Measurements from ENCODE around the gene TMEM250. TPM values are rescaled to one million over a fixed set of nuclear protein-coding genes. Genes with fewer than 3 reads are reported as not detected.

Gene TMEM250
- total and polyA plus RNA-seq, 2 donors from 2014 or later, result 22.2 to 33.1 TPM

DNA sequence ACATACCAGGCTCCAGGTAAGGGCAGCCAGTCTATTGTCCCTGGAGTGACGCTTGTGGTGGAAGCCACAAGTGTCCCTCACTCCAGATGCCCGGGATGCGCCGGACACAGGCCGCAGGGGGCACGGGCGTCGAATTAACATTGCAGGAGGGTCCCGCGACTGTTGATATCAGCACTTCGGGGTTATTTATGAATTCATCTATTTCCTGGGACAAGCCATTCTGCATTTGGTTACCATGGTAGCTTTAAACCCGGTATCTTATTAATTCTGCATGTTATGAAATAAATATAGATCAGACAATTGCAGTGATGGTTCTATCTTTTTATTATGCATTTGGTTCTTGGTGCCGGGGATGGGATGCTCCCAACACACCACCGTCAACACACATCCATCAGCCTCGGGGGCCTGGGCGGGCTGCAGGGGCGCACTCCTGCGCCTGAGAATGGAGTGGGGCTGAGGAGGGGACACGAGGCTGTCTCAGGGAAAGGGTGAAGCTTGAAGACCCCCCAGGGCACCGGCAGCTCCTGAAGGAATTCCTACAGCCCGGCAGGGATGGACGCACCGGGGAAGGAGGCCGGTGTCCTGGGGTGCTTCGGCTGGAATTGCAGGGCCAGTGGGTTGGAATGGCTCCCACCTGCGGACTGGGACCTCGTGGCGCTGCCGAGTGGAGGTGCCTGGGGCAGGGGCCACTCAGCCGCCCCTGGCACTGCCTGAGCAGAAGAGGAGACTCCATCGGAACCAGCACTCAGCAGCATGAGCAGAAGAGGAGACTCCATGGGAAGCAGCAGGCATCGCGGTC lies 17.7 kb upstream of the TMEM250 start:
- H3K27me3 ChIP-seq (ENCODE audit: control insufficient read depth, insufficient read depth, low read length), result peaks cover 8% of the 10 kb centered on the region
- no peaks in the 10 kb centered on the region for H3K9me3 ChIP-seq (ENCODE audit: control insufficient read depth in 2 of 3, insufficient read depth in 1 of 3, low read length in 3 of 3)
- H3K4me1 ChIP-seq (ENCODE audit: control insufficient read depth in 2 of 3, insufficient read depth in 2 of 3, low read depth in 1 of 3, low read length in 3 of 3), result peaks cover 0 to 4% (median 0%) of the 10 kb centered on the region in 3 donors
- no peak overlapping the region for H3K9ac ChIP-seq (ENCODE audit: low read length in 3 of 3)
- no peak overlapping the region for H3K27ac ChIP-seq (ENCODE audit: low read depth in 2 of 2, low read length in 2 of 2)
- no peak for FAIRE-seq
- no peak for DNase-seq
- H3K36me3 ChIP-seq (ENCODE audit: control insufficient read depth in 2 of 3, insufficient read depth in 3 of 3, low read length in 3 of 3), result no peaks in the 10 kb centered on the region
- TF ChIP-seq CTCF (IDR thresholded peaks at IDR 0.05; ENCODE audit: borderline replicate concordance, extremely low read depth, insufficient read depth), result no peak
- H3K4me3 ChIP-seq (ENCODE audit: low read length in 3 of 3), result no peak overlapping the region
- intact Hi-C loops (cut with DNase I), result no loop called here

DNA sequence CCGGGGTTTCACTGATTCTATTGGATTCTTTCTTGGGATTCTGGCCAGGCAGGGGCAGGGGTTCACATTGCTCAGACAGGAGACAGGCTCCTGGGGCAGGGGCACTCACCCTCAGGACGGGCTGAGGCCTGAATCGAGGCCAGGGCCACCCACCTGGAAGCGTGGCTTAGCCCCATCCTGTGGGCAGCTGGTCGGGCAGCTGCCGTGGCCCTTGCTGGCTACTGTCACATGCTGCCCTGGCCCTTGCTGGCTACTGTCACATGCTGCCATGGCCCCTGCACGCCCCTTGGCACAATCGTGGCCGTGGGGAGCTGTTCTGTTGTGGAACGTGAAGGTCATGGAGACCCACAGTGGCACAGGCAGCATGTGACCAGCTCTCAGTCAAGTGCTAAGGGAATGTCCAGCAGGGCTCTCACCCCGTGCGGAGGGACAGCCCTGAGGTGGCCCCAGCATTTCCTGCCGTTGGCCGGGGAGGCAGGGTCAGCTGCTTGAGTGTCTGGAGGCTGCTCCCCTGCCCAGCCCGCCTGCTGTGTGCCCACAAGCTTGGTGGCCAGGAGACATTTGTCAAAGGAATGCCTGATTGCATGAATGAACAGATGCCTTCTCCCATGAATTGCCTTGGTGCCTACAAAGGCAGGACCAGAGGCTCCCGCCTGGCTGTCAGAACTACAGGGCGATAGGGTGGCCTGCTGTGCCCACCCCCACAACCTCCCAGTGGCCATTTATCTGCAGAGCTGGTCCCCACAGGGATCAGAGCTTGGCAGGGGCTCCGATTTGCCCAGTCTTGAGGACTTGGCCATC lies 16.9 kb upstream of the TMEM250 start:
- intact Hi-C loops (cut with DNase I), result no loop called here
- DNase-seq (no peak), FAIRE-seq (no peak)
- peaks cover 0 to 4% (median 0%) of the 10 kb centered on the region in 3 donors for H3K4me1 ChIP-seq (ENCODE audit: control insufficient read depth in 2 of 3, insufficient read depth in 2 of 3, low read depth in 1 of 3, low read length in 3 of 3)
- H3K36me3 ChIP-seq (ENCODE audit: control insufficient read depth in 2 of 3, insufficient read depth in 3 of 3, low read length in 3 of 3), result no peaks in the 10 kb centered on the region
- H3K4me3 ChIP-seq (ENCODE audit: low read length in 3 of 3), result no peak overlapping the region
- no peak for TF ChIP-seq CTCF (IDR thresholded peaks at IDR 0.05; ENCODE audit: borderline replicate concordance, extremely low read depth, insufficient read depth)
- no peaks in the 10 kb centered on the region for H3K9me3 ChIP-seq (ENCODE audit: control insufficient read depth in 2 of 3, insufficient read depth in 1 of 3, low read length in 3 of 3)
- H3K9ac ChIP-seq (ENCODE audit: low read length in 3 of 3), result no peak overlapping the region
- no peak overlapping the region for H3K27ac ChIP-seq (ENCODE audit: low read depth in 2 of 2, low read length in 2 of 2)
- H3K27me3 ChIP-seq (ENCODE audit: control insufficient read depth, insufficient read depth, low read length), result peaks cover 11% of the 10 kb centered on the region

DNA sequence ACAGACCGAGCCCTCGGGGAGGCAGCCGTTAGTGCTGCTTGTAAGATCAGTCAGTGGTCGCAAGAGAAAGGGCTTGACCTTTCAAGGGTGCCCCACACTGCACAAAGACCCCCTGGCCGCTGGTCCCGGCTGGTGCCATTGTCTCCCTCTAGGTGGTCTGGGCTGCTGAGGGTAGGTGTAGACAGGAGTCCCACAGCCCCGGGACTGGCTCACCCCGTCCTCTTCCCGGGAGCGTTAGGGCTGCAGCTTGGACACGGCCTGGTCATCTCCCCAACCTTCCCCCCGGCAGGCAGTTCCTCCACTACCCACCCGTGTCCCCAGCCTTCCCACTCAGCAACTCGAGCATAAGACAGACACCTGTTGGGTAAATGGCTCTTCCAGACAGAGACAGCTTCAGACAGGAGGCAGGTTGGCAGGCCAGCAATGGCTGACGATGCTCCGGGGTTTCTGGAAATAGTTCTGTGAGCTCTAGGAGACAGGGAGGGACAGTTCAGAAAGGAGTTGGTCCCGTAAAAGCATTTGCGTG lies 15.3 kb upstream of the TMEM250 start:
- Histone ChIP-seq H3K4me3 (ENCODE audit: low read length in 3 of 3) (no peak overlapping the region), H3K4me1 (ENCODE audit: control insufficient read depth in 2 of 3, insufficient read depth in 2 of 3, low read depth in 1 of 3, low read length in 3 of 3) (peaks cover 0 to 4% (median 0%) of the 10 kb centered on the region in 3 donors), H3K9me3 (ENCODE audit: control insufficient read depth in 2 of 3, insufficient read depth in 1 of 3, low read length in 3 of 3) (no peaks in the 10 kb centered on the region), H3K27ac (ENCODE audit: low read depth in 2 of 2, low read length in 2 of 2) (no peak overlapping the region), H3K27me3 (ENCODE audit: control insufficient read depth, insufficient read depth, low read length) (peaks cover 18% of the 10 kb centered on the region), H3K9ac (ENCODE audit: low read length in 3 of 3) (no peak overlapping the region), H3K36me3 (ENCODE audit: control insufficient read depth in 2 of 3, insufficient read depth in 3 of 3, low read length in 3 of 3) (no peaks in the 10 kb centered on the region)
- TF ChIP-seq CTCF (IDR thresholded peaks at IDR 0.05; ENCODE audit: borderline replicate concordance, extremely low read depth, insufficient read depth), result no peak
- FAIRE-seq (no peak), DNase-seq (no peak)
- intact Hi-C loops (cut with DNase I), result no loop called here
